ENCODE results near the gene TFDP2. TPM values are rescaled to one million over a fixed set of nuclear protein-coding genes. Genes with fewer than 3 reads are reported as not detected.
A peak's percentile ranks its signal among the peaks of the same experiment; 100 is the strongest.

Gene TFDP2
- total RNA-seq, 1 donor from 2014 or later = 173 TPM

GRCh38 chr3:141963301-141963700 is 186.0 kb downstream of the TFDP2 start:
- peaks cover 12% of the 10 kb centered on the region for H3K36me3 ChIP-seq

GRCh38 chr3:141960731-141961130 is 188.6 kb downstream of the TFDP2 start:
- H3K9me3 ChIP-seq (ENCODE audit: low read depth) = no peaks in the 10 kb centered on the region
- peak; percentile 31 for DNase-seq (ENCODE audit: low spot score)
- H3K9ac ChIP-seq = no peak overlapping the region
- H3K4me1 Mint-ChIP-seq = peaks cover 4% of the 10 kb centered on the region
- H3K27me3 Mint-ChIP-seq (ENCODE audit: insufficient read depth, low read depth) = no peaks in the 10 kb centered on the region
- no peak overlapping the region for H3K4me3 Mint-ChIP-seq
- peaks cover 7% of the 10 kb centered on the region for H3F3A ChIP-seq (ENCODE audit: low read depth)
- peaks cover 45% of the 10 kb centered on the region for H3K36me3 Mint-ChIP-seq
- H4K20me1 ChIP-seq (ENCODE audit: low read depth) = peaks cover 6% of the 10 kb centered on the region
- no peak overlapping the region for H3K4me3 ChIP-seq
- TF ChIP-seq CTCF (IDR thresholded peaks at IDR 0.05) = no peak
- TF ChIP-seq EZH2 (IDR thresholded peaks at IDR 0.05) = no peak
- TF ChIP-seq EZH2phosphoT487 (IDR thresholded peaks at IDR 0.05) = no peak
- H3K79me2 ChIP-seq (ENCODE audit: low read depth) = no peaks in the 10 kb centered on the region
- no peaks in the 10 kb centered on the region for H3K4me1 ChIP-seq
- no peak overlapping the region for H3K27ac ChIP-seq
- peaks cover 2% of the 10 kb centered on the region for H3K9me3 Mint-ChIP-seq
- no peak overlapping the region for H2AFZ ChIP-seq (replicated peaks)
- H3K36me3 ChIP-seq = peaks cover 14% of the 10 kb centered on the region
- no peak overlapping the region for H3K27ac Mint-ChIP-seq
- no peak overlapping the region for H3K4me2 ChIP-seq
- H3K27me3 ChIP-seq = no peaks in the 10 kb centered on the region

More at GRCh38 chr3:141963301-141963700, 186.0 kb downstream of the TFDP2 start:
- Histone ChIP-seq H3K4me2 (no peak overlapping the region), H3F3A (ENCODE audit: low read depth) (peaks cover 4% of the 10 kb centered on the region), H4K20me1 (ENCODE audit: low read depth) (peaks cover 3% of the 10 kb centered on the region), H2AFZ (replicated peaks) (no peak overlapping the region), H3K4me1 (no peaks in the 10 kb centered on the region), H3K9ac (no peak overlapping the region), H3K27ac (no peak overlapping the region), H3K9me3 (ENCODE audit: low read depth) (no peaks in the 10 kb centered on the region), H3K27me3 (no peaks in the 10 kb centered on the region), H3K4me3 (no peak overlapping the region), H3K79me2 (ENCODE audit: low read depth) (no peaks in the 10 kb centered on the region)
- Mint-ChIP-seq H3K36me3 (peaks cover 35% of the 10 kb centered on the region), H3K27me3 (ENCODE audit: insufficient read depth, low read depth) (no peaks in the 10 kb centered on the region), H3K27ac (no peak overlapping the region), H3K4me1 (peaks cover 4% of the 10 kb centered on the region), H3K9me3 (no peaks in the 10 kb centered on the region), H3K4me3 (no peak overlapping the region)
- TF ChIP-seq CTCF (IDR thresholded peaks at IDR 0.05) = no peak
- no peak for TF ChIP-seq EZH2phosphoT487 (IDR thresholded peaks at IDR 0.05)
- no peak for TF ChIP-seq EZH2 (IDR thresholded peaks at IDR 0.05)
- DNase-seq (ENCODE audit: low spot score) = no peak

- Histone ChIP-seq H3K4me2 (no peak overlapping the region), H2AFZ (replicated peaks) (no peak overlapping the region)
- H3K27ac Mint-ChIP-seq = no peak overlapping the region
Observed at GRCh38 chr3:141959589-141960554, 189.5 kb downstream of the TFDP2 start.

More at GRCh38 chr3:141959589-141960554, 189.5 kb downstream of the TFDP2 start:
- H3K36me3 ChIP-seq = peaks cover 14% of the 10 kb centered on the region
- Mint-ChIP-seq H3K27me3 (ENCODE audit: insufficient read depth, low read depth) (no peaks in the 10 kb centered on the region), H3K4me3 (no peak overlapping the region), H3K36me3 (peaks cover 45% of the 10 kb centered on the region), H3K4me1 (peaks cover 11% of the 10 kb centered on the region), H3K9me3 (peaks cover 2% of the 10 kb centered on the region)
- H4K20me1 ChIP-seq (ENCODE audit: low read depth) = peaks cover 11% of the 10 kb centered on the region
- H3K27me3 ChIP-seq = no peaks in the 10 kb centered on the region
- no peaks in the 10 kb centered on the region for H3K9me3 ChIP-seq (ENCODE audit: low read depth)
- no peak for DNase-seq (ENCODE audit: low spot score)
- H3K27ac ChIP-seq = no peak overlapping the region
- TF ChIP-seq CTCF (IDR thresholded peaks at IDR 0.05) = no peak
- no peak for TF ChIP-seq EZH2 (IDR thresholded peaks at IDR 0.05)
- TF ChIP-seq EZH2phosphoT487 (IDR thresholded peaks at IDR 0.05) = no peak
- H3F3A ChIP-seq (ENCODE audit: low read depth) = peaks cover 15% of the 10 kb centered on the region
- no peaks in the 10 kb centered on the region for H3K79me2 ChIP-seq (ENCODE audit: low read depth)
- H3K9ac ChIP-seq = no peak overlapping the region
- no peak overlapping the region for H3K4me3 ChIP-seq
- H3K4me1 ChIP-seq = peaks cover 8% of the 10 kb centered on the region
